GM12878 (cell line): ENCODE data around the gene ASB3. TPM values are rescaled to one million over a fixed set of nuclear protein-coding genes. Genes with fewer than 3 reads are reported as not detected.

Experiments used
- ATAC-seq: fragments of 200-7000 bp; cut with Tn5 transposase; 3 replicates; pipeline ENCODE4 v1.9.1; 2020; ENCODE audit warnings: mild to moderate bottlenecking, moderate library complexity
- BruUV-seq: library from RNA; stranded (reverse); fragments of 400-500 nt; replicated peaks from 2 replicates; lab custom pipeline; 2021; lab: Mats Ljungman, UMichigan
- CTCF ChIA-PET: fragments of 300-600 bp; sonication (Branson Sonifier 250); formaldehyde crosslinking; extraction: SDS; loops from one replicate; lab custom pipeline; 2021; ENCODE audit warnings: inconsistent platforms; lab: Yijun Ruan, JAX
- POLR2A ChIA-PET: fragments of 350-600 bp; formaldehyde crosslinking; extraction: SDS; loops from one replicate; lab custom pipeline; 2021; ENCODE audit warnings: inconsistent platforms; lab: Charles Lee
- RAD21 ChIA-PET: fragments of 300-600 bp; sonication (Branson Sonifier 250); formaldehyde crosslinking; loops from one replicate; lab custom pipeline; 2023; ENCODE audit warnings: antibody characterized with exemption; ENCODE audit not compliant: unreplicated experiment; lab: Charles Lee
- SMC1A ChIA-PET: fragments of 300-600 bp; sonication (Branson Sonifier 250); formaldehyde crosslinking; loops from one replicate; lab custom pipeline; 2023; ENCODE audit not compliant: unreplicated experiment, uncharacterized antibody; lab: Charles Lee
- DNase-seq: peaks from one replicate; pipeline ENCODE4 v3.0.0-alpha.2; 2011; ENCODE audit warnings: low read depth, low spot score
- FAIRE-seq: peaks from 3 replicates; lab custom pipeline; 2011; peaks lifted over from hg19 to GRCh38; lab: Jason Lieb, UNC
- H2AFZ ChIP-seq: 2 replicates; pipeline ENCODE4 v1.6.0; 2011; ENCODE audit warnings: low read depth, low read length, control low read depth; ENCODE audit not compliant: control insufficient read depth
- H3K27ac ChIP-seq: 2 replicates; pipeline ENCODE4 v1.5.1; 2011; ENCODE audit warnings: control low read depth; ENCODE audit not compliant: control insufficient read depth, insufficient read depth
- H3K27me3 ChIP-seq, 2 experiments: replicated peaks in 1 of 2; 2 replicates each; pipeline versions ENCODE4 v1.6.0 to v1.6.1; 2011; ENCODE audit warnings: low read length in 1 of 2; ENCODE audit not compliant: control insufficient read depth in 2 of 2, insufficient read depth in 2 of 2
- H3K36me3 ChIP-seq, 2 experiments: 2 replicates each; pipeline ENCODE4 v1.5.1; 2011; ENCODE audit warnings: low read length in 1 of 2; ENCODE audit not compliant: control insufficient read depth in 2 of 2, insufficient read depth in 2 of 2
- H3K4me1 ChIP-seq: 2 replicates; pipeline ENCODE4 v1.6.1; 2011; ENCODE audit warnings: mild to moderate bottlenecking, low read length, moderate library complexity, mixed read lengths; ENCODE audit not compliant: control insufficient read depth, insufficient read depth
- H3K4me2 ChIP-seq: 2 replicates; pipeline ENCODE4 v1.6.0; 2011; ENCODE audit warnings: control low read depth; ENCODE audit not compliant: control insufficient read depth, insufficient read depth
- H3K4me3 ChIP-seq: fragments of 200-600 bp; sonication (generic); 2 replicates; pipeline ENCODE4 v1.5.1; 2016
- H3K79me2 ChIP-seq: 2 replicates; pipeline ENCODE4 v1.6.0; 2011; ENCODE audit warnings: low read length; ENCODE audit not compliant: control insufficient read depth, insufficient read depth
- H3K9ac ChIP-seq: 2 replicates; pipeline ENCODE4 v1.8.0; 2011; ENCODE audit warnings: low read length, control low read depth, mixed read lengths; ENCODE audit not compliant: control insufficient read depth, insufficient read depth
- H3K9me3 ChIP-seq: replicated peaks from 3 replicates; pipeline ENCODE4 v1.5.1; 2011; ENCODE audit warnings: mild to moderate bottlenecking, low read length; ENCODE audit not compliant: control insufficient read depth, insufficient read depth
- H4K20me1 ChIP-seq: 2 replicates; pipeline ENCODE4 v1.6.0; 2011; ENCODE audit not compliant: control insufficient read depth, insufficient read depth
- ATF3 ChIP-seq: IDR thresholded peaks from 2 replicates; pipeline ENCODE4 v1.6.1; 2011; ENCODE audit warnings: low read depth, mild to moderate bottlenecking, low read length, moderate library complexity, borderline replicate concordance; ENCODE audit errors: extremely low read depth
- FOXK2 ChIP-seq: fragments of 450-650 bp; IDR thresholded peaks from 2 replicates; pipeline ENCODE4 v1.6.1; 2017; ENCODE audit warnings: mild to moderate bottlenecking, moderate library complexity
- GABPA ChIP-seq: IDR thresholded peaks from 2 replicates; pipeline ENCODE4 v1.6.1; 2014; ENCODE audit warnings: antibody characterized with exemption, low read depth, mild to moderate bottlenecking, inconsistent platforms
- HCFC1 ChIP-seq: fragments of 150-350 bp; IDR thresholded peaks from 2 replicates; pipeline ENCODE4 v1.6.1; 2014; ENCODE audit warnings: low read length
- HSF1 ChIP-seq: fragments of 150-350 bp; IDR thresholded peaks from 2 replicates; pipeline ENCODE4 v1.6.1; 2014; ENCODE audit warnings: mild to moderate bottlenecking, low read depth, low read length
- IRF5 ChIP-seq: fragments of 450-650 bp; IDR thresholded peaks from 2 replicates; pipeline ENCODE4 v1.6.1; 2017; ENCODE audit warnings: borderline replicate concordance
- MAX ChIP-seq: IDR thresholded peaks from 2 replicates; pipeline ENCODE4 v1.6.1; 2012; ENCODE audit warnings: low read depth, low read length, improper control_type of control experiment
- MXI1 ChIP-seq: fragments of 150-350 bp; IDR thresholded peaks from 2 replicates; pipeline ENCODE4 v1.6.1; 2011; ENCODE audit warnings: low read depth, mild to moderate bottlenecking, inconsistent platforms, low read length, improper control_type of control experiment
- MYB ChIP-seq: fragments of 150-350 bp; IDR thresholded peaks from 2 replicates; pipeline ENCODE4 v1.6.1; 2014; ENCODE audit warnings: mild to moderate bottlenecking, low read depth, low read length, borderline replicate concordance
- NR2C2 ChIP-seq: IDR thresholded peaks from 2 replicates; pipeline ENCODE4 v1.6.1; 2011; ENCODE audit warnings: borderline replicate concordance, low read depth; ENCODE audit not compliant: control insufficient read depth, insufficient read length
- POLR2AphosphoS2 ChIP-seq: IDR thresholded peaks from 2 replicates; pipeline ENCODE4 v1.6.1; 2011; ENCODE audit warnings: low read depth, mild to moderate bottlenecking, low read length, improper control_type of control experiment, moderate library complexity
- SUPT20H ChIP-seq: IDR thresholded peaks from 2 replicates; pipeline ENCODE4 v1.6.1; 2011; ENCODE audit warnings: low read depth, mild to moderate bottlenecking, low read length, moderate library complexity, borderline replicate concordance; ENCODE audit not compliant: control insufficient read depth
- TARDBP ChIP-seq: IDR thresholded peaks from 2 replicates; pipeline ENCODE4 v1.6.1; 2016; ENCODE audit warnings: borderline replicate concordance
- TCF7 ChIP-seq: IDR thresholded peaks from 2 replicates; pipeline ENCODE4 v1.6.1; 2014; ENCODE audit warnings: antibody characterized with exemption, borderline replicate concordance
- WGBS: methylation state at CpG from one replicate; pipeline ENCODE4 v1.1.6; 2016; ENCODE audit warnings: low lambda C conversion rate; ENCODE audit not compliant: insufficient replicate concordance, insufficient coverage; ENCODE audit errors: missing lambda C conversion rate; 5-methylcytosine and 5-hydroxymethylcytosine counted together
- in situ Hi-C: fragments of 300-500 bp; cut with MboI; formaldehyde crosslinking; loops from 9 replicates; pipeline ENCODE4 v1.14.3; 2018; ENCODE audit warnings: mixed read lengths
- intact Hi-C: fragments of 100-400 bp; cut with micrococcal nuclease; formaldehyde crosslinking; loops from one replicate; pipeline ENCODE4 v1.14.2; 2022; ENCODE audit not compliant: unreplicated experiment
- polyA plus RNA-seq, 11 experiments: library from polyadenylated mRNA; depleted of rRNA in 4 of 11; unstranded in 6 of 11; stranded (reverse) in 5 of 11; fragments of >200 nt; fragmentation: Nextera tagmentation in 4 of 11; fragmentation: Illumina TruSeq in 1 of 11; extraction: Ambion mirVana in 4 of 11; extraction: Trizol in 1 of 11; gene quantifications; 1 replicate in 1 of 11; 2 replicates in 10 of 11; pipeline versions ENCODE4 v1.2.1 to v1.2.3, GENCODE V29; 2011 to 2016; ENCODE audit warnings: inconsistent platforms in 2 of 11, missing spikeins in 2 of 11, low read depth in 1 of 11
- total RNA-seq, 4 experiments: library from RNA; depleted of rRNA in 3 of 4; stranded (reverse); fragments of >200 nt in 3 of 4; fragmentation: Illumina TruSeq in 1 of 4; extraction: Trizol in 1 of 4; gene quantifications; 2 replicates each; pipeline versions ENCODE4 v1.2.1 to v1.2.3, GENCODE V29; 2013 to 2021
- TF ChIP-seq, protein P1 (sequence below): fragments of 450-650 bp; IDR thresholded peaks from 2 replicates; pipeline ENCODE4 v1.6.1; 2016; ENCODE audit warnings: mild to moderate bottlenecking
- TF ChIP-seq, protein P2 (sequence below): fragments of 450-650 bp; IDR thresholded peaks from 2 replicates; pipeline ENCODE4 v1.6.1; 2017; ENCODE audit warnings: mild to moderate bottlenecking, moderate library complexity

Gene ASB3
- total and polyA plus RNA-seq, 10 of the 15 experiments (the other 5 are each of a cell fraction or from before 2014, with no cell fraction given) = 16.4 to 30.9 (median 22.6) TPM

DNA sequence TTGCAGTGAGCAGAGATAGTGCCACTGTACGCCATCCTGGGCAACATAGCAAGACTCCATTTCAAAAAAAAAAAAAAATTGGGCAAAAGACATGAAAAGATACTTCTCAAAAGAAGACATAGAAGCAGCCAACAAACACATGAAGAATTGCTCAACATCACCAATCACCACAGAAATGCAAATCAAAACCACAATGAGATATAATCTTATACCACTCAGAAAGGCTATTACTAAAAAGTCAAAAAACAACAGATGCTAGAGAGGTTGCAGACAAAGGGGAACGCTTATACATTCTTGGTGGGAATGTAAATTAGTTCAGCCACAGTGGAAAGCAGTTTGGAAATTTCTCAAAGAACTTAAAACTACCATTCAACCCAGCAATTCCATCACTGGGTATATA, 62.2 kb downstream of the ASB3 start:
- Histone ChIP-seq H3K36me3 (peaks cover 0 to 8% of the 10 kb centered on the region in 2 experiments; a peak in 2 of 4 replicates), H3K9me3 (no peaks in the 10 kb centered on the region), H4K20me1 (no peaks in the 10 kb centered on the region), H3K27ac (no peak overlapping the region), H2AFZ (no peak overlapping the region), H3K4me3 (no peak overlapping the region), H3K27me3 (no peaks in the 10 kb centered on the region), H3K79me2 (no peaks in the 10 kb centered on the region), H3K4me1 (no peaks in the 10 kb centered on the region), H3K9ac (no peak overlapping the region), H3K4me2 (no peak overlapping the region)
- no TSS peak for BruUV-seq
- ChIA-PET SMC1A (no interaction called here), RAD21 (no interaction called here), POLR2A (no interaction called here), CTCF (no interaction called here)
- DNase-seq (no peak), ATAC-seq (no peak), FAIRE-seq (peak; percentile 23)
- WGBS = 74% methylated on average over 2 of the region's 2 CpGs
- in situ Hi-C loops (no loop called here), intact Hi-C loops (no loop called here)
- no peak for TF ChIP-seq MAX
- TF ChIP-seq GABPA = no peak
- no peak for TF ChIP-seq HSF1
- no peak for TF ChIP-seq ATF3
- TF ChIP-seq MYB = no peak
- no peak for TF ChIP-seq IRF5
- TF ChIP-seq POLR2AphosphoS2 = no peak
- TF ChIP-seq MXI1 = no peak
- TF ChIP-seq HCFC1 = no peak
- TF ChIP-seq SUPT20H = no peak
- TF ChIP-seq FOXK2 = no peak
- no peak for TF ChIP-seq TCF7
- TF ChIP-seq, protein P1, sequence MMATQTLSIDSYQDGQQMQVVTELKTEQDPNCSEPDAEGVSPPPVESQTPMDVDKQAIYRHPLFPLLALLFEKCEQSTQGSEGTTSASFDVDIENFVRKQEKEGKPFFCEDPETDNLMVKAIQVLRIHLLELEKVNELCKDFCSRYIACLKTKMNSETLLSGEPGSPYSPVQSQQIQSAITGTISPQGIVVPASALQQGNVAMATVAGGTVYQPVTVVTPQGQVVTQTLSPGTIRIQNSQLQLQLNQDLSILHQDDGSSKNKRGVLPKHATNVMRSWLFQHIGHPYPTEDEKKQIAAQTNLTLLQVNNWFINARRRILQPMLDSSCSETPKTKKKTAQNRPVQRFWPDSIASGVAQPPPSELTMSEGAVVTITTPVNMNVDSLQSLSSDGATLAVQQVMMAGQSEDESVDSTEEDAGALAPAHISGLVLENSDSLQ = no peak
- no peak for TF ChIP-seq TARDBP
- TF ChIP-seq, protein P2, sequence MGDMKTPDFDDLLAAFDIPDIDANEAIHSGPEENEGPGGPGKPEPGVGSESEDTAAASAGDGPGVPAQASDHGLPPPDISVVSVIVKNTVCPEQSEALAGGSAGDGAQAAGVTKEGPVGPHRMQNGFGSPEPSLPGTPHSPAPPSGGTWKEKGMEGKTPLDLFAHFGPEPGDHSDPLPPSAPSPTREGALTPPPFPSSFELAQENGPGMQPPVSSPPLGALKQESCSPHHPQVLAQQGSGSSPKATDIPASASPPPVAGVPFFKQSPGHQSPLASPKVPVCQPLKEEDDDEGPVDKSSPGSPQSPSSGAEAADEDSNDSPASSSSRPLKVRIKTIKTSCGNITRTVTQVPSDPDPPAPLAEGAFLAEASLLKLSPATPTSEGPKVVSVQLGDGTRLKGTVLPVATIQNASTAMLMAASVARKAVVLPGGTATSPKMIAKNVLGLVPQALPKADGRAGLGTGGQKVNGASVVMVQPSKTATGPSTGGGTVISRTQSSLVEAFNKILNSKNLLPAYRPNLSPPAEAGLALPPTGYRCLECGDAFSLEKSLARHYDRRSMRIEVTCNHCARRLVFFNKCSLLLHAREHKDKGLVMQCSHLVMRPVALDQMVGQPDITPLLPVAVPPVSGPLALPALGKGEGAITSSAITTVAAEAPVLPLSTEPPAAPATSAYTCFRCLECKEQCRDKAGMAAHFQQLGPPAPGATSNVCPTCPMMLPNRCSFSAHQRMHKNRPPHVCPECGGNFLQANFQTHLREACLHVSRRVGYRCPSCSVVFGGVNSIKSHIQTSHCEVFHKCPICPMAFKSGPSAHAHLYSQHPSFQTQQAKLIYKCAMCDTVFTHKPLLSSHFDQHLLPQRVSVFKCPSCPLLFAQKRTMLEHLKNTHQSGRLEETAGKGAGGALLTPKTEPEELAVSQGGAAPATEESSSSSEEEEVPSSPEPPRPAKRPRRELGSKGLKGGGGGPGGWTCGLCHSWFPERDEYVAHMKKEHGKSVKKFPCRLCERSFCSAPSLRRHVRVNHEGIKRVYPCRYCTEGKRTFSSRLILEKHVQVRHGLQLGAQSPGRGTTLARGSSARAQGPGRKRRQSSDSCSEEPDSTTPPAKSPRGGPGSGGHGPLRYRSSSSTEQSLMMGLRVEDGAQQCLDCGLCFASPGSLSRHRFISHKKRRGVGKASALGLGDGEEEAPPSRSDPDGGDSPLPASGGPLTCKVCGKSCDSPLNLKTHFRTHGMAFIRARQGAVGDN = no peak
- no peak for TF ChIP-seq NR2C2
